HG02852 (cell line): ENCODE measurements around the gene ABCC11.
"Not testable (repeated sequence)": the region's sequence is repeated elsewhere in the genome, so short reads cannot be mapped to it uniquely, and the experiment has no call there.

ENCODE experiments used
- ATAC-seq: cut with Tn5 transposase; IDR thresholded peaks from one replicate; pipeline ENCODE4 v1.9.1; 2021; ENCODE audit warnings: mild to moderate bottlenecking, moderate library complexity; ENCODE audit not compliant: unreplicated experiment

The ABCC11 gene

DNA sequence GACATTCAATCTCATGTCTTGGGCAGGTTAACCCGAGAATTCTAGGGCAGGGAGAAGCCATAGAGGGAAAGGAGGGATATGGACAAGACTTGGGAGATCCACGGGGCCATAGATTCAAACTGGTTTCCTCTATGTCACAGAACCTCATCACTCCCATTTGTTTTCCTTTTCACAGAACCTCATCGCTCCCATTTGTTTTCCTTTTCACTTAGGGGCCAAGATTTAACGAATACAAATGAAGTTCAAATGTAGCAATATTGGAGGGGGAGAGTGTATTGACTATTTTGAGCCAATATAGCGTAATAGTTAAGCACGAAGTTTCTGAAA lies 42.6 kb downstream of the ABCC11 start:
- no peak for ATAC-seq

DNA sequence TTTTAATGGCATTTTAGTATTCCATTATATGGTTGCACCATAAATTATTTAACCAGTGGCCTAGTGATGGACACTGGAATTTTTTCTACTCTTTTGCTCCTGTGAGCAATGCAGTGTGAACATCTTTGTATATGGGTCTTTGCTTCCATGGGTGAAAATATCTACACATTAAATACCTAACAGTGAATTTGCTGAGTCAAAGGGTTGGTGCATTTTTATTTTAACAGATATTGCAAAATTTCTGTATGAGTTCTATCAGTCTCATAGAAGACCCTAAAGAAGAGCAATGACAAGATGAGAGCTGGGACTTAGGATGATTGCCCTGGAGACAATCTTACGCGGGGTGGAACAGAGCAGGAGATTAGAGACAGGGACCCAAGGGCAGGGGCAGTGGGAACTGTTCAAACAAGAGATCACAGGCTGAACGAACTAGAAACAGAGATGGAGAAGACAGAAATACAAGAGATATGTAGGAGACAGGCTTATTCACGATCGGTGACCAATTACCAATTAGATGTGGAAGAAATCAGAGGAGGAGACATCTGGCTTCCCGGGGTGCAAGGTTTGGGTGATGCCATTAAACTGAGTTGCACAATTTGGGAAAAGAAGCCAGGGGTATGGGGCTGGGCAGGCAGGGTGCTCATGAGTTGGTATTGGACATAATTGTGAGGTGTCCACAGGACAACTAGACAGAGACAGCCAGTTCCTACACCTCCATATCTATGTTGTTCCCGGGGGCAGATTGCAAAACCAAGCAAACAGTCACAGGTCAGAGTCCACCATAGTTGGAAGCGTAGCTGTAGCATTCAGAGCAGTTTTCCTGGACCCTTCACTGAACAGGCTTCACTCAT lies 43.1 kb downstream of the ABCC11 start:
- no peak for ATAC-seq

- no peak for ATAC-seq
These were observed 45.7 kb downstream of the ABCC11 start for GRCh38 chr16:48201515-48202201.

GRCh38 chr16:48197294-48197693 lies 50.0 kb downstream of the ABCC11 start:
- no peak for ATAC-seq

DNA sequence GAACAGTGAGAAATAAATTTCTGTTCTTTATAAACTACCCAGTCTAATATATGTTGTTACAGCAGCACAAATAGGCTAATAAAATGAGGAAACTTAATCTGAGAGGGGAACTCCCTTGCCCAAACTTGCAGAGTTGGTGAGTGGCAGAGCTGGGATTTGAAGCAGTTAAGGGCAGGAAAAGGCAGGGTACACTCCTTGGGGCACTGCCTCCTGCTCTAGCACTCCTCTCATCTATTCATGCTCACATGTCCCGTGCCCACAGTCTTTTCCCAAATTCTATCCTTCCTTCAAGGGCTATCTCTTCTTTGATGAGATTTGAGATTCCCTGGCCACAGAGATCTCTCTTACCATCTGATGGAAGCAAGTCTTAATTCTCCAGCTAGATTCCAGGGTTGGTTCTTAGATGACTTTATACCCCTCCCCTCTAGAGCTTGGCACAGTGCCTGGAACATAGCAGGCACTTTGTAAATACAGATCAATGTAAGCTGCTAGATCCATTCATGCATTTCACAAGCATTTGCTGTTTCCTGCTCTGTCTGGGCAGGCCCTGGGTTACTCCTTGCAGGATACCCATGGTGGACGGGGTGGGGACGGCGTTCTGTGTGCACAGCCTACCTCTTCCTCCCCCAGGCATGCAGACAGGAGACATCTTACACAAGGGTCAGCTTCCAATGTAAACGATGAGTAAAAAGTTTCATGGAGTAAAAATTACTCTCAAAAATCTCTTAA lies 52.3 kb downstream of the ABCC11 start:
- ATAC-seq, result no peak

DNA sequence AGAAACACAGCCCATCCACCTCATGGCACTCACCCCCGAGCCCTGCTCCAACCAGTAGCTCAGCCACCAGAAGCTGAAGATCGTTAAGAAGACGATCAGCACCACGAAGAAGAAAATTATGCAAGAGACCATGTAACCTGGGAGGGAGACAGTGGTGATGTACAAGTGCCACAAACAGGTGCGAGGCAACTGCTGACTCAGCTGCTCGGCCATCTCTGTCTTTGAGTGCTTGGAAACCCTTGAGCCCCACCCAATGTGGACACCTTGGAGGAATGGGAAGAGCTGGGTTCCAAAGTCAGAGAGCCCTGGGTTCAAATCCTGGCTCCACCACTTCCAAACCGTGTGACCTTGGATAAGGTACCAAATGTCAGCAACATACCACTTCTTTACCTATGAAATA lies 53.5 kb downstream of the ABCC11 start:
- ATAC-seq, result no peak

DNA sequence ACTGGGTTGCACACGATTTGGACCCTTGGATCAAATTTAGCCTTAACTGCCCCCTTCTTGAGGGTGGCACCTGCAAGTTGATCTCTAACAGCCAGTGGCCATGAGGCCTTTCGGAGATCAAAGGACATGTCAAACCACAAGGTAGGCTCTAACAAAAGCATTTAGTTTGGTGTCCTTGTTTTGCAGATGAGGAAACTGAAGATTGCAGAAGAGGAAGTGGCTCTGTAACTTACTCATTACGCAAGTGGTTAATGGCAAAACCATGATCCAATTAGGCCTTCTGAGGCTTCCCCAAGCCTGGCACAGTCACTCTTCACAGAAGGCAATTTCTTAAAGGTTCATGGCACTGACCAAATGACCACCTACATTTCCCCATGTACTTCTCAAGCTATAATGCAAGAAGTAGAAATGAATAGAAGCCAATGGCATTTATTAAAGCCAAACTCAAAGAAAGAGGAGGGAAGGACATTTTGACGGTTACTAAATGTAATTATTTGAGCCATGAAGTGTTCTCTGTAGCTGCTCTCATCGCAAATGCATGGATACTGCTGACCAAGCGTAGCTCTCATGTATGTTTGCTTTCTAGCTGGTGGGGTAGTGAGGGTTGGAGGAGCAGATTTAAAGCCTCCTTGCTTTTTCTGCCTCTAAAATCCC lies 58.8 kb downstream of the ABCC11 start:
- ATAC-seq, result peak; percentile 94

GRCh38 chr16:48187779-48188178 lies 59.6 kb downstream of the ABCC11 start:
- ATAC-seq, result no peak

DNA sequence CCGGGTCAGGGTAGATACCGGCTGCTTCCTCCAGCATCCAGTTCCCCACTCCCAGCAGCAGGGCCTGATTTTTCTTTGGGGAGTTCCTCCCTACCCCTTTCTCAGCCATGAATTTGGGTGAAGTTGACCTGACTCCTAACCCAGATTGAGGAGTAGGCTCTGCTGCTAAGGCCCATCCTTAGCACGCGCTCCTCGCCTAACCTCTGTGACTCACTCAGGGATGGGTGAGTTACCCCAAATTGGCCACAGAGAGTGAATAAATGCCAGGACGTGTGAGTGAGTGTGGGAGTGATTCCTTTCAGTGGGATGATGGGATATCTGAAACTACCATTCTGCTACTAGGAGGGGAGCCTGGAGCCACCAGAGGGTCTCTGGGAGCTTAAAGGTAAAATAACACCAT lies 62.7 kb downstream of the ABCC11 start:
- ATAC-seq, result no peak

DNA sequence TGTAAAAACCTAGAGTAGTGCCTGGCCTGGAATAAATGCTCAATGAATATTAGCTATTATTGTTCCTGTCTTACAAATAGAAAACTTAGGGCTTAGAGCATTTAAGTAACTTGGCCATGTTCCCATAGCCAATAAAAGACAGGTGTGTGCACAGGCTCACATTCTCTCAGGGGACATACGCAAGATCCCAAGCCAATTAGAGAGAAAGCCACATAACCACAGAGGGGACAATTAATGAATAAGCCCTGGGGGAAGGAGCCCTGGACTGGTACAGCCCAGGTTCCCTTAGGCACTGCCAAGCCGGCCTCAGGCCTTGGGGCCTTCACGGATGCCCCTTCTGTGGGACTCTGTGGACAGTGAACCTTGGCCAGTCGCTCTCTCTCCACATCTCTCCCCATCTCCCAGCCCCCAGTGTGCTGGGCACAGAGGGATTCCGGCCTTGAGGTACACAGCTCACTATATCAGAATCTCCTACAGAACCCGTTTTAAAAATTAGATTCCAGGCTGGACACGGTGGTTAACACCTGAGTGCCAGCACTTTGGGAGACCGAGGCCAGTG lies 64.3 kb downstream of the ABCC11 start:
- no peak for ATAC-seq

- not testable (repeated sequence) for ATAC-seq
These were observed 65.4 kb downstream of the ABCC11 start for GRCh38 chr16:48181746-48182520.

DNA sequence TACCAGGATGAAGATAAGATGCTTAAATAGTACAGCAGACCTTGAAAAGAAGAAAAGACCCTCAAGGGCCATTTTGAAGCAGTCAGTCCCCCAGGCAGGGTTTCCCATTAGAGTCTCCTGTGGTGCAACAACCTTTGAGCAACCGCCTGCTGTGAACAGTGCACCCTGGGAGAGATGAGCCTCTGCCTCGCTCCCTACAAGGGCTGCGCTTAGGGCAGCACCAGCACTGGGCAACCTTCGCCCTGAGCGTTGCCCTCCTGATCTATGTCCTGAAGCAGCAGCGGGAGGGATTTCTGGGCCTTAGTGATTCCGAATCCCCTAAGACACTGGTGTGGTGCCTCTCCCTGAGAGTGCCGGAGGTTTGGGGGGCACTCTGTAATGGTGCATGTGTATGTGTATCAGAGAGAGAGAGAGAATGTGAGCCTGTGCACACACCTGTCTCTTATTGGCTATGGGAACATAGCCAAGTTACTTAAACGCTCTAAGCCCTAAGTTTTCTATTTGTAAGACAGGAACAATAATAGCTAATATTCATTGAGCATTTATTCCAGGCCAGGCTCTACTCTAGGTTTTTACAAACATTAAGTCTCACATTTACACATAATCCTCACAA lies 66.4 kb downstream of the ABCC11 start:
- no peak for ATAC-seq

- no peak for ATAC-seq
These were observed 70.5 kb downstream of the ABCC11 start for GRCh38 chr16:48176635-48177408.

GRCh38 chr16:48173889-48174288 lies 73.5 kb downstream of the ABCC11 start:
- ATAC-seq, result no peak

- no peak for ATAC-seq
These were observed 74.7 kb downstream of the ABCC11 start for GRCh38 chr16:48172682-48173081.

- ATAC-seq, result no peak
These were observed 77.4 kb downstream of the ABCC11 start for GRCh38 chr16:48169896-48170295.

DNA sequence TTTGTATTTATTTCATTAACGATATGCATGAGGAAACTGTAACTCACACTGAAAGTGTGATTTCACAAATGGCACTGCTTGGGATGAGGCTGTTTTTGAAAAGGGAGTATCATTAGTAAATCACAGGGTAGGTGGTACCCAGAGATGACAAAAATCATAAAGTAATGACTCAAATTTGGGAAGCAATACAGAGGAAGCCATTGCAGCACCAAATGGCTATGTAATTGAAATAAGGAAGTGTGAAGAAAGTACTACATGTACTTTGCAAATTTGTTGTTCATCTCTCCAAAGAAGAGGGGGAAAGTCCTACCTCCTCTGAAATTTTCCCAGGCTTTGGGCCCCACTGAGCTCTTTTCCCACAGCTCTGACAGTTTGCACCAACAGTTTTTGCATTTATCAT lies 79.3 kb downstream of the ABCC11 start:
- no peak for ATAC-seq

DNA sequence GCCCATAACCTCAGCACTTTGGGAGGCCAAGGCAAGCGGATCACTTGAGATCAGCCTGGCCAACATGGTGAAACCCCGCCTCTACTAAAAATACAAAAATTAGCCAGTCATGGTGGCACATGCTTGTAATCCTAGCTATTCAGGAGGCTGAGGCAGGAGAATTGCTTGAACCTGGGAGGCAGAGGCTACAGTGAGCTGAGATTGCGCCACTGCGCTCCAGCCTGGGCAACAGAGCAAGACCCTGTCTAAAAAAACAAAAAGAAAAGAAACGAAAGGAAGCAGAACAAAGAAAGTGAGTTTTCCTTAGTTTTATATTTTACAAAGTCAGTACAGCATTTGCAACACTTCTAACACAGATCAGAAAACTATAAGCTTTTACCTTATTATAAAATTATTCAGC lies 80.7 kb downstream of the ABCC11 start:
- not testable (repeated sequence) for ATAC-seq

DNA sequence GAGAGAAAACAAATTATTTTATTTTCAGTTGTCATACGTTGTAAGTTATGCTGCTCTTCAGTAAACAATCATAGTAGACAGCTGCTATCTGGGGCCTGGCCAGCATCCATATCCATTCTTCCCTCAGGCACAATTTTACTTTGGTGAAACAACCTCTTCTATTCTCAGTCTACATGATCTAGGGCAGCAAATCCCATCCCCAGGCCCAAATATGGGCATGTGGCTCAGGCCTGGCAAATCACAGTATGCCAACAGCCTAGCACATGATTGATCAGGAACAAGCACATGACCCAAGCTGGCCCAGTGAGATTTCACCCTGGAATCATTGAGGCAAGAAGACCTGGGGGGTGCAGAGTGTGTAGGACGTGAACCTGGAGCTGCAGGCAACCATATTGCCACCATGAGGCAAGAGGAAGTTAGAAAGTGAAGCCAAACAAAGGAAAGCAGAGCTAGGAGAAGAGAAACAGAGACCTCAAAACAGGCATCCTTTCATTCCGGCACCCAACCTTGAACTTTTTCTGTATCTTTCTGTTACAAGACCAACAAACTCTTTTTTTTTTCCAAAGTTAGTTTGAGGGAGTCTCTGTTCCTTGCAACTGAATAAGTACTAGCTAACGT lies 81.3 kb downstream of the ABCC11 start:
- ATAC-seq, result no peak
